Measurements from ENCODE around the gene VPS13D. TPM values are rescaled to one million over a fixed set of nuclear protein-coding genes. Genes with fewer than 3 reads are reported as not detected.
A peak's percentile ranks its signal among the peaks of the same experiment; 100 is the strongest.

Gene VPS13D
- total RNA-seq, 4 donors from 2014 or later, result 88.3 to 123 (median 113) TPM

DNA sequence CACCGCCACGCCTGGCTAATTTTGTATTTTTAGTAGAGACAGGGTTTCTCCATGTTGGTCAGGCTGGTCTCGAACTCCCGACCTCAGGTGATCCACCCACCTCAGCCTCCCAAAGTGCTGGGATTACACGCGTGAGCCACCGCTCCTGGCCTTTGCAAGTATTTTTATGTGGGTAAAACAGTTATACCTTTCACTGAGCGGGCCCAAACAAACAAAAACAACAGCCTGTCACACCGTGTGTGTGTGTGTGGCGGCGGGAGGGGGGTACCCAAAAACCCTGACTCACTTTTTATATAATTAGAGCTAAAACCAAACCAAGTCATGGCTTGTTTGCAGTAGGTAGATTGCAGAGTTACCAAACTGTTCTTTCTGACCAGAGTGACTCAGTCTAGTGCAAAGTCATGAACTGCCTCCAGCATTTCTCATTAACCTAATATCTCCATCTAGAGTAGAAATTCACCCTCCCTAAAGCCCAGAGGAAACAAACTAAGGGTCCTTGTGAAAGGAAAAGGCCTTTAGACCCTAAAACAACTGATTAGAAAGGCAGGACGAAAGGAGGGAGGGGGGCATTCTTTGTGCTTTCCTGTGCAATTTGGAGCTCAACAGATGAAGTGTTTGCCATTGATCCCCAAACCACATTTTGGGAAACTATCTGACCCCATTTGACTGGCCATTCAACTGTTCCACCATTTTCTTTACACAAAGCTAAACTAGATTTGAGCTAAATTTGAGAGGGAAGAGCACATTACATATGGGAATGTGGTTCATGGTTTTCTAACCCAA lies 207.2 kb downstream of the VPS13D start:
- no peaks in the 10 kb centered on the region for H3K9me3 ChIP-seq
- H3K36me3 ChIP-seq, result peaks cover 0 to 11% (median 0%) of the 10 kb centered on the region in 3 donors
- no peak overlapping the region for H3K4me3 ChIP-seq
- no peaks in the 10 kb centered on the region for H3K27me3 ChIP-seq
- TF ChIP-seq, protein P1, sequence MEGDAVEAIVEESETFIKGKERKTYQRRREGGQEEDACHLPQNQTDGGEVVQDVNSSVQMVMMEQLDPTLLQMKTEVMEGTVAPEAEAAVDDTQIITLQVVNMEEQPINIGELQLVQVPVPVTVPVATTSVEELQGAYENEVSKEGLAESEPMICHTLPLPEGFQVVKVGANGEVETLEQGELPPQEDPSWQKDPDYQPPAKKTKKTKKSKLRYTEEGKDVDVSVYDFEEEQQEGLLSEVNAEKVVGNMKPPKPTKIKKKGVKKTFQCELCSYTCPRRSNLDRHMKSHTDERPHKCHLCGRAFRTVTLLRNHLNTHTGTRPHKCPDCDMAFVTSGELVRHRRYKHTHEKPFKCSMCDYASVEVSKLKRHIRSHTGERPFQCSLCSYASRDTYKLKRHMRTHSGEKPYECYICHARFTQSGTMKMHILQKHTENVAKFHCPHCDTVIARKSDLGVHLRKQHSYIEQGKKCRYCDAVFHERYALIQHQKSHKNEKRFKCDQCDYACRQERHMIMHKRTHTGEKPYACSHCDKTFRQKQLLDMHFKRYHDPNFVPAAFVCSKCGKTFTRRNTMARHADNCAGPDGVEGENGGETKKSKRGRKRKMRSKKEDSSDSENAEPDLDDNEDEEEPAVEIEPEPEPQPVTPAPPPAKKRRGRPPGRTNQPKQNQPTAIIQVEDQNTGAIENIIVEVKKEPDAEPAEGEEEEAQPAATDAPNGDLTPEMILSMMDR (IDR thresholded peaks at IDR 0.05), result no peak
- TF ChIP-seq POLR2A (IDR thresholded peaks at IDR 0.05), result no peak
- H3K4me1 ChIP-seq, result peaks cover 0 to 29% (median 5%) of the 10 kb centered on the region in 4 donors
- DNase-seq, result no peak
- peak overlapping the region in 1 of 4 donors; percentile 59 for H3K27ac ChIP-seq

DNA sequence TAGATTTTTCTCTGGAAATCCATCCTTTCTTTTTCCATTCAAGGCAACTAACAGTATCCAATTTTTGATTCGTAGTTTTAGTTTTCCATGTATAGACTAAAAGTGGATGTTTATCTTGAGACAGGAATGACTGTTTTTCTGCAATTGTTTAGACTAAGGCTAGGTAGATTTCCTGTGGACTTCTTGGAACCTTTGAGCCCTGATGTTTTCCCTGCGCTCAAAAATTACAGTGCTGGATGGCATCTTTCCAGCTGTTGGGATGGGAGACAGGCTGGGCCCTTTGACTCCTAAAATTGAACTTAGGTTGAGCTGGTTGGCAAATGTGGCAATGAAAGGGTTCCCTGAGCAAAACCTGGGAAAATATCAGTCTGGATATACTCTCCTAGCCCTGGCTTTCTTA lies 207.8 kb downstream of the VPS13D start:
- no peak for TF ChIP-seq POLR2A (IDR thresholded peaks at IDR 0.05)
- TF ChIP-seq, protein P1 (IDR thresholded peaks at IDR 0.05), result no peak
- Histone ChIP-seq H3K27ac (peak overlapping the region in 1 of 4 donors; percentile 30), H3K4me1 (peaks cover 0 to 23% (median 5%) of the 10 kb centered on the region in 4 donors), H3K4me3 (no peak overlapping the region), H3K36me3 (peaks cover 0 to 11% (median 0%) of the 10 kb centered on the region in 3 donors), H3K9me3 (no peaks in the 10 kb centered on the region), H3K27me3 (no peaks in the 10 kb centered on the region)
- DNase-seq, result no peak

DNA sequence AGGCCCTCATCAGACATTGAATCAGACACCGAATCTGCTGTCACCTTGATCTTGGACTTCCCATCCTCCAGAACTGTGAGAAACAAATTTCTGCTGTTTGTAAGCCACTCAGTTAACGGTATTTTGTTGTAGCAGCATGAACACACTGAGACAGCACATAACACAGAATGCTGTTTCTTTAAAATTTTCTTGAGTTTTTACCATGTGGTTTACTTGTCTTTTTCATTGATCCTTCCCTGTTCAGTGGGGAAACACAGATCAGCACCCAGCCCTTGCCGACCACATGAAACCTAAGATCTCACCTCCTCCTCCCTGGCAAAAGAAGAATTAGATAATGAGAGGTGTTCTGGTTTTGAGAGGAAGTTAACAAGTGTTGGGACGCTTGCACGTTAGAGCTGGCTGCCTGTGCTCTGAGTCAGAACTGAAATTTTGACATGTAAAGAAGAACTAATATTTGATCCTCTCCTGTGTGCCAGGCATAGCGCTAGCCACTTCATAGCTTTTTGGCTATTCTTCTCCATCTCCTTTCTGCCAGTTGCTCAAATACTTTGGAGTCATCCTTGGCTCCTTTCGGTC lies 208.6 kb downstream of the VPS13D start:
- Histone ChIP-seq H3K4me1 (peaks cover 0 to 15% (median 3%) of the 10 kb centered on the region in 4 donors), H3K27me3 (no peaks in the 10 kb centered on the region), H3K36me3 (peaks cover 0 to 11% (median 0%) of the 10 kb centered on the region in 3 donors), H3K4me3 (no peak overlapping the region), H3K27ac (peak overlapping the region in 1 of 4 donors; percentile 30), H3K9me3 (no peaks in the 10 kb centered on the region)
- DNase-seq, result no peak
- no peak for TF ChIP-seq POLR2A (IDR thresholded peaks at IDR 0.05)
- TF ChIP-seq, protein P1 (IDR thresholded peaks at IDR 0.05), result no peak

DNA sequence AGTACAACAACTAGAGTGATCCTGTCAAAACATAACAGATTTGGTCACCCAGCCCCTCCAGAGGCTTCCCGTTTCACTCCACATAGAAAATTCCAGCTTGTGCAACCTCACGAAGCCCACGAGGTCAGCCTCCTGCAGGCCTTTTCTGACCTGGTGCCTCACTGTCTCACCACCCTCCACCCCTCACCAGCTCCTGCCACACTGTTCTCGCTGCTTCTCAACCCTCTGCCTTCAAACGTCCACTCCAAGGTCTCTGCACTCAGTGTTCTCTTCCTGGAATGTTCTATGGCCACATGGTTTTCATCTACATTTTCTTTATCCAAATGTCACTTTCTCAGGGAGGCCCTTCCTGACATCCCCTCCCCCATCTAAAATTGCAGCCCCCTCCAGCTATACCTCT lies 209.2 kb downstream of the VPS13D start:
- DNase-seq, result no peak
- H3K27ac ChIP-seq, result peak overlapping the region in 1 of 4 donors; percentile 17
- H3K36me3 ChIP-seq, result peaks cover 0 to 11% (median 0%) of the 10 kb centered on the region in 3 donors

DNA sequence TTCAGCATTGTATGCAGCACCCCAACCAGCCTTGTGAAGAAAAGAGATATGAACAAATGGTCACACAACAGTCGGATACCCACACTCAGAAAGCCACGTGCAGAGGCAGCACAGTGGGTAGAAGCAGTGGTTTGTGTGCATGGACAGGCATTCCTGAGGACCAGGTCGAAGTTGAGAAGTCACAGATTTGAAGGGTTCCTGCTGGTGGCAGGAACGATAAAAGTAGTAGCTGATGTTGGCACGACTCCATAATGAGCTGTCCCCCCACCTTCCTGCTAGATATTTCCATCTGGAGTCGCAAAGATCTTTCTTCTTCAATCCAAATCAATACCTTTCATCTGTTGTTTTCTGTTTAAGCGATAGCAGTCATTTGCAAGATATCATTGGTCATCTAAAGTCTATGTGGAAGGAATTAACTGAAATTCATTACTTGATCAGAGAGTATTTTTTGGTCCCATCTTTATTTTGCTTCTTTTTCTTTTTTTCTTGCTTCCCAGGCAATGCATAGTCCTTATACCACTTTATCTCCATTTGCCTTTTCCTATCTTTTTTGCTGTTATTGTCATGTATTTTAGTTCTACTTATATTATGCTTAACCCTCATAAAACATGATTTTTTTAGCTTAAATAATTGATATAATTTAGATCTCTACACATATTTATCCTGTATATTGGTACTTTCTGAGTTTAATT lies 211.7 kb downstream of the VPS13D start:
- no peak for DNase-seq
- no peak overlapping the region for H3K27ac ChIP-seq
- no peaks in the 10 kb centered on the region for H3K9me3 ChIP-seq
- H3K36me3 ChIP-seq, result peaks cover 0 to 4% (median 0%) of the 10 kb centered on the region in 3 donors
- H3K27me3 ChIP-seq, result no peaks in the 10 kb centered on the region
- H3K4me1 ChIP-seq, result no peaks in the 10 kb centered on the region
- TF ChIP-seq POLR2A (IDR thresholded peaks at IDR 0.05), result no peak
- TF ChIP-seq, protein P1 (IDR thresholded peaks at IDR 0.05), result no peak
- H3K4me3 ChIP-seq, result no peak overlapping the region

More for the DNA sequence above, 209.2 kb downstream of the VPS13D start:
- no peak for TF ChIP-seq POLR2A (IDR thresholded peaks at IDR 0.05)
- TF ChIP-seq, protein P1 (IDR thresholded peaks at IDR 0.05), result no peak
- Histone ChIP-seq H3K27me3 (no peaks in the 10 kb centered on the region), H3K4me1 (peaks cover 0 to 9% (median under 1%) of the 10 kb centered on the region in 4 donors), H3K9me3 (no peaks in the 10 kb centered on the region), H3K4me3 (no peak overlapping the region)

Measured in Peyer's patch (tissue), 4 donors.